RWPE2 (cell line): ENCODE results near the gene CORO1C.

ENCODE experiments used
- ATAC-seq: fragments of 200-7000 bp; cut with Tn5 transposase; 3 replicates; pipeline ENCODE4 v1.9.1; 2021; ENCODE audit warnings: low read depth
- DNase-seq: peaks from one replicate; pipeline ENCODE4 v3.0.0-alpha.2; 2020; ENCODE audit warnings: low spot score
- H3K27ac ChIP-seq: fragments of 450-650 bp; 2 replicates; pipeline ENCODE4 v1.5.1; 2017; ENCODE audit warnings: mild to moderate bottlenecking; ENCODE audit not compliant: poor library complexity, severe bottlenecking
- H3K27me3 ChIP-seq: fragments of 250-450 bp; sonication (Bioruptor Pico); 2 replicates; pipeline ENCODE4 v1.5.1; 2021; ENCODE audit warnings: mild to moderate bottlenecking, moderate library complexity; ENCODE audit not compliant: insufficient read depth, poor library complexity, severe bottlenecking
- H3K36me3 ChIP-seq: fragments of 250-450 bp; sonication (Bioruptor Pico); 2 replicates; pipeline ENCODE4 v1.5.1; 2020; ENCODE audit warnings: low read depth, mild to moderate bottlenecking, moderate library complexity
- H3K4me1 ChIP-seq: fragments of 250-450 bp; sonication (Bioruptor Pico); 2 replicates; pipeline ENCODE4 v1.5.1; 2021; ENCODE audit warnings: mild to moderate bottlenecking, moderate library complexity; ENCODE audit not compliant: insufficient read depth, poor library complexity, severe bottlenecking
- H3K4me3 ChIP-seq: fragments of 250-450 bp; sonication (Bioruptor Pico); 2 replicates; pipeline ENCODE4 v1.5.1; 2021; ENCODE audit warnings: mild to moderate bottlenecking, moderate library complexity; ENCODE audit not compliant: severe bottlenecking
- H3K9me3 ChIP-seq: fragments of 250-450 bp; sonication (Bioruptor Pico); 2 replicates; pipeline ENCODE4 v1.5.1; 2021; ENCODE audit warnings: mild to moderate bottlenecking, moderate library complexity; ENCODE audit not compliant: severe bottlenecking
- CTCF ChIP-seq: fragments of 450-650 bp; IDR thresholded peaks from one replicate; pipeline ENCODE4 v1.5.1; 2017; ENCODE audit warnings: mild to moderate bottlenecking, moderate library complexity; ENCODE audit not compliant: poor library complexity, severe bottlenecking

Gene CORO1C

GRCh38 chr12:108618079-108618952, 113.0 kb downstream of the CORO1C start:
- DNase-seq = no peak
- peak; percentile 93 for ATAC-seq
- Histone ChIP-seq H3K4me3 (no peak overlapping the region), H3K27me3 (no peaks in the 10 kb centered on the region), H3K27ac (no peak overlapping the region), H3K36me3 (no peaks in the 10 kb centered on the region), H3K4me1 (no peaks in the 10 kb centered on the region), H3K9me3 (no peaks in the 10 kb centered on the region)
- peak; percentile 98 for TF ChIP-seq CTCF

DNA sequence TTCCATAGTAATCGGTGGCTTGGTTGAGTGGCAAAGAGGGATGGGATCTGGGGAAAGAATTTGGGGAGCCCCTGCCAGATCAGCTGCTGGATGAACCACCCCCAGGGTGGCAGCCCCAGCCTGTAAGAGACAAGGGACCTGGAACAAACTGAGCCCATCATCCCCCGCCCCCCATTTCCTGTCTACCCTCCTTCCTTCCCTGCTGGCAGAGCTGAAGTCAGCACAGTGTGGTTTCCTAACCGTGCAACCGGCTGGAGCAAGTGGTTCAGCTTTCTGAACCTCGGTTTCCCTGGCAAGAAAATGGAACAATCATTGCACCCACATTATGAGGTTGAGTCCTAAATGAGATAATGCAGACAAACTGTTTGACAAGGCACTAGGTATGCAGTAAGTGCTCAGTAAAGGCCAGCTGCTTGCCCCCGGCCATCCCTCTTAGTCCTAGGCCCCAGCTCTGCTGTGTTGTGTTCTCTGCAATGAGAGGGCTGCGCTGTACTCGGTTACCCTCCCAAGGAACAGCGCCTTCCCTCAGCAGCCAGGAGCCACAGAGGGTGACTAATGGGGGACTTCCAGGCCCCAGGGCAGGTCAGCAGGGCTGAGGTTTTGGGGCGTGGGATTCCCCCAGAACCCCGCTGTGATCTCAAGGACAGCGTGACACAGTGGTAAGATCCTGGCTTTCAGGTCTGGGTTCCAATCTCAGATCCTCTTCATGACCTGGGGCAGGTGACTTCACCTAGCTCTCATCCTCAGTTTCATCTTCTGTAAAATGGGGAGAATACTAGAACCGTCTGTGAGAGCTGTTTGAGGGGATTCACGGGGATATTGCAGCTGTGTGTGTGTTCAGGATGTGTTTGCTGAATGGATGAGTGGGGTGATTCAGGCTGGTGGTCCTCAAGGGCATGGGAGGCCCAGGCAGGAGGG, 114.1 kb downstream of the CORO1C start:
- no peak overlapping the region for H3K27ac ChIP-seq
- no peak overlapping the region for H3K4me3 ChIP-seq
- ATAC-seq (no peak), DNase-seq (no peak)
- no peaks in the 10 kb centered on the region for H3K9me3 ChIP-seq
- no peak for TF ChIP-seq CTCF
- no peaks in the 10 kb centered on the region for H3K27me3 ChIP-seq
- H3K4me1 ChIP-seq = no peaks in the 10 kb centered on the region
- no peaks in the 10 kb centered on the region for H3K36me3 ChIP-seq

GRCh38 chr12:108616359-108616758, 115.0 kb downstream of the CORO1C start:
- H3K4me1 ChIP-seq = no peaks in the 10 kb centered on the region
- no peaks in the 10 kb centered on the region for H3K36me3 ChIP-seq
- H3K9me3 ChIP-seq = no peaks in the 10 kb centered on the region
- DNase-seq (no peak), ATAC-seq (no peak)
- H3K4me3 ChIP-seq = no peak overlapping the region
- H3K27me3 ChIP-seq = no peaks in the 10 kb centered on the region
- H3K27ac ChIP-seq = no peak overlapping the region
- no peak for TF ChIP-seq CTCF

DNA sequence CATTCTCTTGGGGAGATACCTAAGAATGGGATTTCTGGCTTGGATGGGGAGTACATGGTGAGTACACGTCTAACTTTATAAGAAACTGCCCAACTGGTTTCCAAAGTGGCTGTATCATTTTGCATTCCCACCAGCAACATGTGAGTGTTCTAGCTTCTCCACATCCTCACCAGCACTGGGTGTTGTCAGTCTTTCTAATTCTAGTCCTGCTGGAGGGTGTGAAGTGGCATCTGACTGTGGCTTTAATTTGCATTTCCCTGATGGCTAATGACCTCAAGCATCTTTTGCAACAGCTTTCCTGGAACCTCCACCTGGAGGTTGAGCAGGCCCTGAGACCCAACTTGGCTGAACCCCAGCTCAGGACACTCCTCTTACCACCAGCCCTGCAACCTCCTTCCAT, 115.4 kb downstream of the CORO1C start:
- H3K4me1 ChIP-seq = no peaks in the 10 kb centered on the region

More for the DNA sequence above, 115.4 kb downstream of the CORO1C start:
- Histone ChIP-seq H3K9me3 (no peaks in the 10 kb centered on the region), H3K27ac (no peak overlapping the region), H3K36me3 (no peaks in the 10 kb centered on the region), H3K27me3 (no peaks in the 10 kb centered on the region), H3K4me3 (no peak overlapping the region)
- no peak for TF ChIP-seq CTCF
- DNase-seq (no peak), ATAC-seq (no peak)
